EH (cell line): ENCODE results near the gene POP4.
"Not testable (repeated sequence)": the region's sequence is repeated elsewhere in the genome, so short reads cannot be mapped to it uniquely, and the experiment has no call there.

ENCODE experiments used
- DNase-seq: peaks from one replicate; pipeline ENCODE4 v3.0.0-alpha.2; 2015; ENCODE audit warnings: low read depth

POP4 gene

DNA sequence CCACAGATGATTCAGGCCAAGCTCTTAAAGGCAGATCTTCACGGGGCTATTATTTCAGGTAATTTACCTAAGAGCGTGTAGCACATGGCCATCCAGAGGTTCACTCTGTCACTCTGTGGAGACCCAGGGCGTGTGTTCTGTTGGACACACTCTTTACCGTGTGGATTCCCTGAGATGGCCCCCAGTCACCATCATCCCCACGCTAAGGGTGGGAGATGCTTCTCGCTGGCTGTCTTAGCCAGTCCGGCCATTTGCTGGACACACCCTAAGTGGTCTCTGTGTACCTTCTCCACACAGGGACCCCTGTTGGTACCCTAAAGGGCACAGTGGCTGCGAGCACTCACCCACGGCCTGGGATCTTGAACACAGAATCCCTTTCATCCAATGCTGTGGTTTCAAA, 6.0 kb downstream of the POP4 start:
- DNase-seq, result no peak

DNA sequence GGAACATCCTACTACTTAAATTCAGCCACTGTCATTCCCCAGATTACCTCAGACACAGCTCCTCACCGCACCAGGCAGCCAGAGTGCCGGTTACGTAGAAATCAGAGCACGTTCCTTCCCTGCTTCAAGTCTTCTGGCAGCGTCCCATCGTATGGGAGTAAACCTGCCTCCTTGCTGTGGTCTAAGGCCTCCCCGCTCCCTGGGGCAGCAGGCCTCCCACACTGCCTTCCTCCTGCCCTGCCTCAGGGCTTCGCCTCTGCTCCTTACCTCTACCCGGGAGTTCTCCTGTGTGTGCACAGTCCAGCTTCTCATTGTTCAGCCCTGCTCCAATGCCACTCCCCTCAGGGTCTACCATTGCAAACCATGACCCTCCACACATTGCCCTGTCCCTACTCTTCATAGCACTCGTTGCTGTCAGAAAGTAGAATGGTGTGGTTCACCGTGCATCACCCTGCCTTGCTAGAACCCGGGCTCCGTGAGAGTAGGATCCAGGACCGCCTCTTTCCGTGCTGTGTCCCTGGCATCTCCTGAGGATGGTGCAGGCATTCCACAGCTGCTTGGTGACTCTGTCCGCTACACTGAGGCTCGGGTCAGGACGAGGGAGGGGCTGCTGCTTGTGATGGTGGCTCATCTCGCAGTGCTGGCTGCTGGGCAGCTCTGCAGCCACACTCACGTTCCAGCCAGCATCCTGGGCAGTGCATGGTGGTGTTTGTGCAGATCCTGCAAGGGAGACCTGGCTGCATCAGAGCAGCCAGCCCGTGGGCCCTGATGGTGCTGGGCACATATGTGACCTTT, 6.9 kb downstream of the POP4 start:
- no peak for DNase-seq

DNA sequence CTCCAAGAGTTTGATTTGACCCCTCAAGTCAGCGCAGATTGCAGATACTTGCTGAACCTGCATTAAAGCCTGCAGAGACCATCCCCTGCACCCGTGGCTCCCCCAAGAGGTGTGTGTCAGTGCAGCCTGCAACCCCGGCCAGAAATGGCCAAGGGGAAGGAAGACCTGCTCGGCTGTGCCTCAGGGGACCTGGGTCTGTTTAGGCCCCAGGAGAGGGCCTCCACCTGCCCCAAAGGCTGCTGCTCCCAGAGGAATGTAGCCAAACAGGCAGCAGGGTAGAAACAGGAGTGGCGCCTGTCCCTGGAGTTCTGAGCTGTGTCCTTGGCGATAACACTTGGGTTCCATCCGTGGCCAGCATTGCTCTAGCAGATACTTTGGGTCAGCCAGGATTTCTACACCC, 8.0 kb downstream of the POP4 start:
- no peak for DNase-seq

DNA sequence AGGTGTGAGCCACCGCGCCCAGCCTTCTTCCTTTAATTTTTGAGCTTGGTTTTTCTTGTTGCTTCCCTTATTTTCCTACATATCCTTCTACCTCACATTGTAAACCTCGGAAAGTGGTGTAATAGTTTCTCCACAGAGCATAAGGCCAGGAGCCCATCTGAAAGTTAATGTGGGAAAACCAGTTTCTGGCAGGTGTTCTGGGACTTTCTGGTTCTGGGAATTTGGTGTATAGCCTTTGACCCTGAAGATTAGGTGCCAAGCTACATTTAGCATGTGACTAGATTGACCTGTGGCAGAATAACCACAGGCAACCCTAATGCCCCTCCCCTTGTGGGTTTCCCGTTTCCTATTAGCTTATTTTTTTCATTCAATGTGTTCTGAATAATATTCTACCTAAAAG, 8.7 kb downstream of the POP4 start:
- no peak for DNase-seq

DNA sequence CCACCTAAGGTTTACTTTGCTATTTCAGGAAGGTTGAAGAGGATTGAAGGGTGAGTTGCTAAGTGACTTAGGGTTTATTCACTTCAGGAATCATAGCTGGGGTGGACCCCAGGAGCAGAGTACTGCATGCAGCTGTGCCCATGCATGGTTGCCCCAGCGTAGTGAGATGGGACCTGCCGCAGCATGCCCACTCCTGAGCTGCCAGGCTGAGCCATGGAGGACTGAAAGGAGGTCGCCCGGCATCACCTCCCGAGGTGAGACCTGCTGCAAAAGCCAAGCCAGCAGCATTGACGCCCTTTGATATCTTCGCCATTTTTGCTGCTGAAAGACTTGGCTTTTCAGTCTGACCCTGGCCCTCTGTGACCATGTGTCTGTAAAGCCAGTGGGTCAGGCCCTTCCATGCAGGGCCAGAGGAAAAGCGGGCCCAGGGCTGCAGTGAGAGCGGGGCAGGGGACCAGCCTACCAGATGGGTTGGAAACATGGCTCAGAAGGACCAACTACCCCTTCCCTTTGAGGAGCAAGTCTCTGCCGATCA, 9.9 kb downstream of the POP4 start:
- no peak for DNase-seq

DNA sequence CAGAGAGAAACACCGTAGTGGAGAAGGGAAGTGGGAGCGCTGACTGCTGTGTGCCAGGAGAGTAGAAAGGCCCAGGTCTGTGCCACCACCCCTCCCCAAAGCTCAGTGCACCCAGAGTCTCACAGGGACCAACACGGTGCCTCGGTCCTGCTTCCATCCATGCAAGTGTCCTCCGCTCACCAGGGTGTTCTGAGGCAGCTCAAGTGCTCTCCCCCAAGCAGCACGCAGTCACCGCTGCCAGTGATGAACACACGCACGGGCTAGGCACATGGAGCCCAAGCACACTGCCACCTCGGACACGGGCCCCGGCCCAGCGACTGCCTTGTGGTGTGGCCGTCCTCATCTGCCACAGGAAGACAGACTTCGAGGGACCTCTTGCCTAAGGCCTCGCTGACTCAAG, 10.5 kb downstream of the POP4 start:
- DNase-seq, result no peak

DNA sequence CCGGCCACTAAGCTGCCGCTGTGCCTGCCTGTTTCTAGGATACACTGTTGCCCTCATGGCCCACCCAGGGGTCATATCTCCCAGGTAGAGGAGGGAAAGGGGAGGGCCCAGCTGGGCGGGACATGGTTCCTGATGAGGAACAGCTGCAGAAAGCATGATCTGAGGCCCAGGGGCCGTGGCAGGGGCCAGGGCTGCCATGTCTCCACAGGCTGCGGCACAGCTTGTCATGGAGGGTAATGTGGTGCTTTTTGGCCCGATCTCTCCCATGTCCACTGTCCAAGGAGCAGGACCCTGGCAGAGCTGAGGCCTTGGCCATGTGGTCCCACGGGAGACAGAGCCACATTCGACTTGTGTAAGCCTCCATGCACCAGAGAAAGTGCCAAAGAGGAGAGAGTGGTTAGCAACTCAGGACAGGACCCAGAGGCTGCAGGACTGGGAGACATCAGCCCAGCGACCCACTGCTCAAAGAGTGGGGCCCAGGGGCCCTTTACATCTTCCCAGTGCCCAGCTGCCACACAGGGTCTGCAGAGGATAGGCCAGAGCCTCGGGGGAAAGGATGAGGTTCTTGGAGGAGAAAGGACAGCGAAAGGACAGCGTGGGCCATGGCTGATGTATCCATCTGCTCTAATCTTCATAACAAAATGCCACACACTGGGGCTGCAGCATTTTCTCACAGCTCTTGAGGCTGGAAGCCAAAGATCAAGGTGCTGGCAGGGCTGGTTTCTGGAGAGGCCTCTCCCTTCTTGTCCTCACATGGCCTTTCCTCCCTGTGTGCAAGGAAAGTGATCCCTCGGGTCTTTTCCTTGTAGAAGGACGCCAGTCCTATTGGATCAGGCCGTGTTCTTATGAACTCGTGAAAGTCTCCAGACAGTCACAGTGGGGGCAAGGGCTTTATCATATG, 11.5 kb downstream of the POP4 start:
- no peak for DNase-seq

DNA sequence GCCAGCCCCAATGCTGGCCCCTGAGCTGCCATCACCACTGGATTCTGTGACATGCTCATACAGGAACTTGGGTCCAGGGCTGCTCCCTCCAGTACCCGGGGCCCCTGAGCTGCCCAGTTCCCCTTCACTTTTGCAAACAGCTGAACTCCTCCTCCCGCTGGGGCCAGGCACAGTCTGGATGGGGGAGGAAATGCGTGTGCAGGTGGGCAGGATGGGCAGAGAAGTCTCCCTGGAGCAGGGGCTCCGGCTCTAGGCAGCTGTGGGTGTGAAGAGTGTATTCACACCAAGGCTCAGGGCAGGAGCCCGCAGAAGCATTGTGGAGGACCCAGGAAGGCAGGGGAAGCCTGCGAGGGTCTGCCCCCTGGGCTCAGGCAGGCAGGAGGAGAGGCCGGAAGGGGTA, 12.4 kb downstream of the POP4 start:
- DNase-seq, result no peak

DNA sequence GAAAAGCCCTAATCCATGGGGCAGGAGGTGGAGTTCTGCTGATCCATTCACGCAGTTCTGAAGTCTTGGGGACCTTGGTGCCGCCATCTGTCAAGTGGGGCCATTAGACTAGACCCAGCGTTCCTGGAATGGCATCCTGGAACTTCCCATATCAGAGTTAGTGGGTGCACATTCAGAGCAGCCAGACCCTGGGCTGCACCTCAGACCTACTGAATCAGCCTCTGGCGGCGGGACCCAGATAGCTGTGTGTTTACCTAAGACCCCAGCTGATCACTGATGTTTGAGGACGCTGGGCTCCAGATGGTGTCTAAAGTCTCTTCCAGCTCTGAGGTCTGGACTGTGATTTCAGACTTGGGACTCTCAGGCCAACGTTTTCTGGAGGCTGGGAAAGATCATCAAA, 12.8 kb downstream of the POP4 start:
- no peak for DNase-seq

DNA sequence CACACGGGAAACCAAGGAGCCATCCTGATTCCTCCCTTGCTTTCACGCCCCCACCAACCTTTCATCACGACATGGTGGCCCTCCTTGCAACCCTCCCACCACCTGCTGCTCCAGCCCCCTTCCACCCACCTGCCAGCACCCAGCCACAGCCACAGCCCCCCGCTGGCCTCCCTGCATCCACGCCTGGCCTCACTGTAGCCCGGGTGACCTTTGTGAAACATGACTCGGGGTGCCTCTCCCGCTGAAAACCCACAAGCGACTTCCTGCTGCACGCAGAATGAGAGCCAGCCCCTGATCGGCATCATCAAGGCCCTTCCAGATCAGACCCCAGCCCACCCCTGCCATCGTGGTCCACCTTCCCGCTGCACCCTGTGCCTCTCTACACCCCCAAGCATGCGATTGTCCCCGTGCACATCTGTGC, 14.9 kb downstream of the POP4 start:
- no peak for DNase-seq

DNA sequence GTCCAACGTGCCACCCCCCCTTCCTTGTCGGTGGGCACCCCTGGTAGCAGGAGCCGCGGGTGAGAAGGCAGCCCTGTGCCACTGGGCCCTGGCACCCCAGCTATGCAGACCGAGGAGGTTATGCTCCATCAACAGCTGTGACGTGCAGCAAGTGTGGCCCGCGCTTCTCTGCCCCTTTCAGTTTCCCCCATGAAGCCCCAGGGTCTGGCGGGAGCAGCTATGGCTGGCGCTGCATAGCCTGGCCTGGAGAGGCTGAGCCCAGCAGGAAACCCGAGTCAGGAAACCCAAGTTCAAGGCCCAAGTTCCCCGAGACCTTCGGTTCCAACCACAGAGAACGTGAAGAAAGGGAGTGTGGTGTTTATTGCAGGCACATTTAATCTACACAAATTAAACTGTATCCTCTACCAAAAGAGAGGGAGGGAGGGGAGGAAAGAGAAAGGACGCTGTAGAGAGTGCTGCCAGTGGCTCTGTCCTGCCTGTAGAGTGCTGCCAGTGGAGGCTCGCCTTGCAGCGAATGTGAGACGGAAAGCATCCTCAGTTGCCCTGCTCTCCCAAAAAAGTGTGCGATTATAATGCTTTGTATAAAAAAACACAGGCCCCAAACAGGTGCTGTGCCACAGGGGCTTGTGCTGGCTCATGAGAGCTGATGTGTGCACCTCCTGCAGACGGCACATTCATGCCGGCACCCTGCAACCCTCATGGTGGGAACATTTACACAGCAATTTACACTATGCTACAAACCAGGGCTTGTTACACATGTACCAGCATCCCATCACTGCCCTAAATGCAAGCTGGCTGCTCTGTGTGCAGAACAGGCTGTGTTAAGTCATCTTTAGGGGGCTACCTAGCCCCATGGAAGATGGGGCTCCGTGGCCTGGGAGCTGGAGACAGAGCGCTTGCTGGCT, 16.3 kb downstream of the POP4 start:
- DNase-seq, result peak; percentile 8

DNA sequence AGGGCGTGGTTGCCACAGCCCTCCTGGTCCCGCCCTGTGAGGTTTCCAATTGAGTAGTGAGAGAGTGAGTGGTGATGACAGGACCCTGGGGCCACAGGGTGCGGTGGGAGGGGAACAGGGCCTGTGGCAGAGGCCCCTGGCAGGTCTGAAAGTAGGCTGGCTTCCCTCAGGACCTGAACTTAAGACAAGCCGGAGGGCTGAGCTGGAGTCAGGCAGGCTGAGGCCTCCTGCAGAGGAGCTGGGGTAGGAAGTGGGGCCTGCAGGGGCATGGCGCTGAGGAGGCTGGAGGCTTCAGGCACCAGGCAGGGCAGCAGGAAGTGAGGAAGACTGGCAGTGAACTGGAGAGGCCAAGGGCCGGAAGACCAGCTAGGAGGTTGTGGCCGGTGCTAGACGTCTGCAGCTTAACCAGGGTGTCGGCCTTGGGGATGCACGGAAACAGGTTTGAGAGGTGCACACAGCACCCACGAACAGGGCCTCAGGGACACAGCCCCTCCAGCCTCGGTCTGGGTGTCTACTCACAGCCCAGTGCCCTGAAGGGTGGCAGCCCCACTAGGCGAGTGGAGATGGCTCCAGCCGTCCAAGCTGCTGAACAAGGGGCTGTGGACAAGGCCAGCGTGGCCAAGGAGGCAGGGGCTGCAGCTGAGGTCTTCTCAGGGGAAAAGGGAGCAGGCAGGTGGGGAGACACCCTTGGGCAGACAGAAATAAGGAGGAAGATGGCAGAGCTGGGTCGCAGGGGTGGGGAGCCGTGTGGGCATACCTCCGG, 17.8 kb downstream of the POP4 start:
- DNase-seq, result no peak

DNA sequence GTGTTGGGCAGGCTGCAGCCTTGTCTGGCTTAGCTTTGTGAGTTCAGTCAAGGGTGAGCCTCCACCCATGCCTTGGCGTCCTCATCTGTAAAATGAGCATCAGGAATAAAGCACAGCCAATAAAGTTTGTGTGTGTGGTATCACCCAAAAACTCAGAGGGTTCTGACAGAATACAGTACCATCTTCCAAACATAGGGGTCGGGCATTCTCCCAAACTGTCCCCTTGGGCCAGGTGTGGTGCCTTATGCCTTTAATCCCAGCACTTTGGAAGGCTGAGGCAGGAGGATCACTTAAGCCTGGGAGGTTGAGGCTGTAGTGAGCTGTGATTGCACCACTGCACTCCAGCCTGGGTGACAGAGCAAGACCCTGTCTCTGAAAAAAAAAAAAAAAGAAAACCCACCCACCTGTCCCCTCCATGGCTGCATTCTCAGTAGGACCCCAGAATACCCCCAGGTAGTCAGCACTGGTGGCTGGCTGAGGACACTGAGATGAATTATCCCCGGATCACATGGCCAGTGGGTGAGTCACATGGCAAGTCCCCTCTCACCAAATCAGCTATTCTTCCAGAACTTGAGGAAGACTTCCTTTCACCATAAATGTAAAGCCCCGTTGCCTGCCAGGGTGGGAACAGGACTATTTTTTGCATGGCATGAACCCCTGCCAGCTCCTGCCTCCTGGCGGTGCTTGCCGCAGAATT, 18.6 kb downstream of the POP4 start:
- DNase-seq, result peak; percentile 7

DNA sequence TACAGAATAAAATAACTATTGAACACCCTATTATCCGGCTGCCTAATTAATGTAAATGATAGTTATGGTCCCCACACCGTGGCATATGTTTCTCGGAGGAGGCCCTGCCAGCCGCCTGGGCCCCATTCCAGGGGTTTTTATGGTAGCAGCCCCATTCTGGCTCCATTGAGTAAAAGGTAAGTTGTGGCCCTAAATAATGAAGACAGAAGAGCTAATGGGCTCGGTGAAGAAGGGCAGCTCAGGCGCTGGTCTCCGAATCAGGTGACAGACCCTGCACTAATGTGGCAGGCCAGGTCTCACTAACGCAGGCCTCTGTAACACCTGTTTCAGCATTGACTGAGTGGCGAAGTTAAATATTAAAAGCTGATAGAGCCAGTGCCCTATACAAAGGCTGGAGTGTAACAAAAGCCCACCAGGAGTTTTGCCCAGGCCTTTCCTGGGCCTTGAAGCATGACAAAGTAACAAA, 19.1 kb downstream of the POP4 start:
- DNase-seq, result no peak

DNA sequence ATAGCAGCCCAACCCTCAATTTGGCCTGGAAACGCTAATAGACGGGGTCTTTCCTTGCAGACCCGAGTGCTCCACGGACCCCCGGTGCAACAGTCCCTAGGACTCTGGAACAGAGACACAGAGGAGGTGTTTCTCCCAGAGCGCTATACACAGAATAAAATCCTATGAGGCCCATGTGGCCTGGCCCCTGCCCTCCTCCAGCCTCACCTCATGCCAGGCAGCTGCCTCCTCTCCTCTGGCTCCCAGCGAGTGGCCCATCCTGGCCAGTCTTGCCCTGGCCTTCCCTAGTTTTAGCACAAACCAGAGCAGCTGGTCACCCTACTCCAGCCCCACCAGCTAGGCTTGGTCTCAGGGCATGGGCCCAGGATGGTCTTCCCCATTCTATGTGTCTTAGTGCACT, 20.3 kb downstream of the POP4 start:
- DNase-seq, result no peak

DNA sequence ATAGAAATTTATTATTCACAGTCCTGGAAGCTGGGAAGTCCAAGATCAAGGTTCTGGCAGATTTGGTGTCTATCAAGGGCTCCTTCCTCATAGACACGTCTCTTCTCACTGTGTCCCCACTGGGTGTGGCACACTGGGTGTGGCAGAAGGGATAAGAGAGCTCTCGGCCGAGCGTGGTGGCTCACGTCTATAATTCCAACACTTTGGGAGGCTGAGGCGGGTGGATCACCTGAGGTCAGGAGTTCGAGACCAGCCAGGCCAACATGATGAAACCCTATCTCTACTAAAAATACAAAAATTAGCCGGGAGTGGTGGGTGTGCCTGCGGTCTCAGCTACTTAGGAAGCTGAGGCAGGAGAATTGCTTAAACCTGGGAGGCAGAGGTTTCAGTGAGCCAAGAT, 20.7 kb downstream of the POP4 start:
- DNase-seq, result not testable (repeated sequence)

DNA sequence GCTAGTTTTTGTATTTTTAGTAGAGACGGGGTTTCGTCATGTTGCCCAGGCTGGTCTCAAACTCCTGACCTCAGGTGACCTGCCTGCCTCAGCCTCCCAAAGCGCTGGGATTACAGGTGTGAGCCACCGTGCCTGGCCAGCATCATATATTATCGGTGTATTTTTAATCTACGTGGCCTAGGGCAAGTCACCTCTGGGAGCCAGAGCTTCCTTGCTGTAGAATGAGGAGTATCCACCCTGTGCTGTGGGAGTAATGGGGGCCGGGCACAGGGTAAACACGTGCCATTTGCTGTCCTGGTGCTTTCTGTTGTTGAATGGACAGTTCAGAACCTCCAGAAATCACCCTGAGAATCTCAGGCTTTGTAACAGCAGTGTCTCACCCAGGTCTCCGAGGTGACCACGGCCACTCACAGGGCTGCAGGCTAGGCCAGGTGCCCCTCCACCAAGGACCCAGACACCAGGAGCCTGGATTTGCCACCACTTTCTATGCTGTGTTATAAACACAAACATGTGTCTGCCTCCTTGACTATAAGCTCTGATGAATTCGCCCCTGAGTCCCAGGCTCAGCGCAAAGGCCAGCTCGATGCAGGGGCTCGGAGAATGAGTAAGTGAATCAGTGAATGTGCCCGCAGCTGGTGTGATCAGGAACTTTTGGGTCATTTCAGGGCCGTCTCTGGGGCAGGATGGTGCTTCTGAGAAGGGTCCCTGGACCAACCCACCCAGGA, 22.7 kb downstream of the POP4 start:
- DNase-seq, result no peak

DNA sequence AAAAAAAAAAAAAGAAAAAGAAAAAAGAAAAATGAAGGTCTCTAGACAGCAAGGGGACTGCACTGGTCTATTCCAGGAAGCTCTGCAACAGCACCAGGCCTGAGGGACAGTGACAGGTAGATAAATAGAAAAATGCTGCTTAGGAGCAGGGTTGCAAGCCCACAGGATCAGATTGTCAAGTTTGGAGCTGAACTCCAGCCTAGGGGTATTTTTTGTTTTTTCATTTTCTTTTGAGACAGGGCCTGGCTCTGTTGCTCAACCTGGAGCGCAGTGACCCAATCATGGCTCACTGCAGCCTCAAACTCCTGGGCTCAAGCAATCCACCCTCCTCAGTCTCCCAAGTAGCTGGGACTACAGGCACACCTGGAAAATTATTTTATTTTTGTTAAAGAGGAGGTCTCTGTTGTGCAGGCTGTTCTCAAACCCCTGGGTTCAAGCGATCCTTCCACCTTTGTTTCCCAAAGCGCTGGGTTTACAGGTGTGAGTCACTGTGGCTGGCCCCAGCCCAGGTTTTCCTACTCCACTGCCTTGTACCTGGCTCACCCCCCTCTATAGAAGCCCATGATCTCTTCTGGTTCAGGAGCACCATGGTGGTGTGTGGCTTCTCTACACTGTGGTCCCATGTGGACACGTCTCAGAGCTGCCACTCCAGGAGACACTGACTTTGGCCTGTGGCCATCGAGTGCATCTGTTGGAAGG, 23.9 kb downstream of the POP4 start:
- no peak for DNase-seq

DNA sequence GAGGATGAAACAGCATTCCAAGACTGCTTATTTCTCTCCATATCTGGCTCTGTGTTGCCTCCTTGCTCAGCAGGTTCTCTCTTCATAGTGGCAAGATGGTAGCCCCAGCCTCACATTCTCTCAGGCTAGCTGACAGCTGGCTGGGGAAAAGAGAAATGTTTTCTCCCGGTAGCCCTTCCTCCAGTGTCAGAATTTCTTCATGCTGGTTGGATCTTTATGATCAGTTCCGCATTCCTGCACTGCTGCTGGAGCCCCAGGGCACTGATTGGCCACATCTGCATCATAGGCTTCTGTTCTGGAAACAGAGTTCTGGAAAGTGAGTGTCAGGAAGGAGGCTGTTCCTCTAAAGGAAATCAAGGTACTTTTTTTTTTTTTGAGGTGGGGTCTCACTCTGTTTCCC, 24.6 kb downstream of the POP4 start:
- DNase-seq, result peak; percentile 58
